ENCODE data around the gene FLT3LG. TPM values are rescaled to one million over a fixed set of nuclear protein-coding genes. Genes with fewer than 3 reads are reported as not detected.

The FLT3LG gene
- total RNA-seq, 1 donor from 2014 or later, result 1.9 TPM

DNA sequence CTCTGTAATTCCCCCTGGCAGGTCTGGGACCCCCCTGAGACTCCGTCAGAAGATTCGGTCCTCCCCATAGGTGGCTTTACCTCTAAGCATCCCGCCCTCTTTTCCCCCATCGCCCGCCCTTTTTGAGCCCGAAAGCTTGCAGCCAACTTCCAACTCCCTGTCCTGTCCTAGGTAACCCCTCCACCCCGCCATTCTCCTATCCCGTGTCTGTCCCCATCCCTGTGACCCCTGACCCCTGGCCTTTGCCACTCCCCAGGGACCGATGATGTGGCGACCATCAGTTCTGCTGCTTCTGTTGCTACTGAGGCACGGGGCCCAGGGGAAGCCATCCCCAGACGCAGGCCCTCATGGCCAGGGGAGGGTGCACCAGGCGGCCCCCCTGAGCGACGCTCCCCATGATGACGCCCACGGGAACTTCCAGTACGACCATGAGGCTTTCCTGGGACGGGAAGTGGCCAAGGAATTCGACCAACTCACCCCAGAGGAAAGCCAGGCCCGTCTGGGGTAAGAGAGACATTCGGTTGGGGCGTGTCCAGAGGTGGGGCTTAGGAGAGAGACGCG, 54.3 kb downstream of the FLT3LG start:
- Mint-ChIP-seq H3K4me3 (ENCODE audit: unreplicated experiment) (peak overlapping the region; percentile 93), H3K4me1 (ENCODE audit: low read depth) (peaks cover 49% of the 10 kb centered on the region), H3K36me3 (ENCODE audit: low read depth) (peaks cover 33% of the 10 kb centered on the region), H3K27me3 (ENCODE audit: low read depth) (no peaks in the 10 kb centered on the region), H3K9me3 (ENCODE audit: low read depth) (peaks cover 2% of the 10 kb centered on the region), H3K27ac (ENCODE audit: unreplicated experiment) (peak overlapping the region; percentile 100)
- TF ChIP-seq, protein P1, sequence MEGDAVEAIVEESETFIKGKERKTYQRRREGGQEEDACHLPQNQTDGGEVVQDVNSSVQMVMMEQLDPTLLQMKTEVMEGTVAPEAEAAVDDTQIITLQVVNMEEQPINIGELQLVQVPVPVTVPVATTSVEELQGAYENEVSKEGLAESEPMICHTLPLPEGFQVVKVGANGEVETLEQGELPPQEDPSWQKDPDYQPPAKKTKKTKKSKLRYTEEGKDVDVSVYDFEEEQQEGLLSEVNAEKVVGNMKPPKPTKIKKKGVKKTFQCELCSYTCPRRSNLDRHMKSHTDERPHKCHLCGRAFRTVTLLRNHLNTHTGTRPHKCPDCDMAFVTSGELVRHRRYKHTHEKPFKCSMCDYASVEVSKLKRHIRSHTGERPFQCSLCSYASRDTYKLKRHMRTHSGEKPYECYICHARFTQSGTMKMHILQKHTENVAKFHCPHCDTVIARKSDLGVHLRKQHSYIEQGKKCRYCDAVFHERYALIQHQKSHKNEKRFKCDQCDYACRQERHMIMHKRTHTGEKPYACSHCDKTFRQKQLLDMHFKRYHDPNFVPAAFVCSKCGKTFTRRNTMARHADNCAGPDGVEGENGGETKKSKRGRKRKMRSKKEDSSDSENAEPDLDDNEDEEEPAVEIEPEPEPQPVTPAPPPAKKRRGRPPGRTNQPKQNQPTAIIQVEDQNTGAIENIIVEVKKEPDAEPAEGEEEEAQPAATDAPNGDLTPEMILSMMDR (IDR thresholded peaks at IDR 0.05), result no peak
- DNase-seq (ENCODE audit: low spot score), result no peak

DNA sequence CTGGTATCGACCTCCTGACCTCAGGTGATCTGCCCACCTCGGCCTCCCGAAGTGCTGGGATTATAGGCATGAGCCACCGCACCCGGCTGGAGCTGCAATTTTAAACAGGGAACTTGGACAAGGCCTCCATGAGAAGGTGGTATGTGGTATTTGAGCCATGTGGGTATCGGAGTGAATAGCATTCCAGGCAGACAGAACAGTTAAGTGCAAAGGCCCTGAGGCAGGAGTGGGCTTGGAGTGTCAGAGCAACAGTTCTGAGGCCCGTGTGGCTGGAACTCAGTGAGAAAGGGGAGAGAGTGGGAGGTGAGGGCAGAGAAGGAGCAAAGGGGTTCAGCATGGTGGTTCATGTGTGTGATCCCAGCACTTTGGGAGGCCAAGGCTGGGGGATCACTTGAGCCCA, 56.7 kb downstream of the FLT3LG start:
- H3K36me3 Mint-ChIP-seq (ENCODE audit: low read depth), result peaks cover 33% of the 10 kb centered on the region
- no peak overlapping the region for H3K4me3 Mint-ChIP-seq (ENCODE audit: unreplicated experiment)
- peaks cover 62% of the 10 kb centered on the region for H3K4me1 Mint-ChIP-seq (ENCODE audit: low read depth)
- peaks cover 2% of the 10 kb centered on the region for H3K9me3 Mint-ChIP-seq (ENCODE audit: low read depth)
- no peak for DNase-seq (ENCODE audit: low spot score)
- no peaks in the 10 kb centered on the region for H3K27me3 Mint-ChIP-seq (ENCODE audit: low read depth)
- TF ChIP-seq, protein P1 (IDR thresholded peaks at IDR 0.05), result no peak
- no peak overlapping the region for H3K27ac Mint-ChIP-seq (ENCODE audit: unreplicated experiment)

DNA sequence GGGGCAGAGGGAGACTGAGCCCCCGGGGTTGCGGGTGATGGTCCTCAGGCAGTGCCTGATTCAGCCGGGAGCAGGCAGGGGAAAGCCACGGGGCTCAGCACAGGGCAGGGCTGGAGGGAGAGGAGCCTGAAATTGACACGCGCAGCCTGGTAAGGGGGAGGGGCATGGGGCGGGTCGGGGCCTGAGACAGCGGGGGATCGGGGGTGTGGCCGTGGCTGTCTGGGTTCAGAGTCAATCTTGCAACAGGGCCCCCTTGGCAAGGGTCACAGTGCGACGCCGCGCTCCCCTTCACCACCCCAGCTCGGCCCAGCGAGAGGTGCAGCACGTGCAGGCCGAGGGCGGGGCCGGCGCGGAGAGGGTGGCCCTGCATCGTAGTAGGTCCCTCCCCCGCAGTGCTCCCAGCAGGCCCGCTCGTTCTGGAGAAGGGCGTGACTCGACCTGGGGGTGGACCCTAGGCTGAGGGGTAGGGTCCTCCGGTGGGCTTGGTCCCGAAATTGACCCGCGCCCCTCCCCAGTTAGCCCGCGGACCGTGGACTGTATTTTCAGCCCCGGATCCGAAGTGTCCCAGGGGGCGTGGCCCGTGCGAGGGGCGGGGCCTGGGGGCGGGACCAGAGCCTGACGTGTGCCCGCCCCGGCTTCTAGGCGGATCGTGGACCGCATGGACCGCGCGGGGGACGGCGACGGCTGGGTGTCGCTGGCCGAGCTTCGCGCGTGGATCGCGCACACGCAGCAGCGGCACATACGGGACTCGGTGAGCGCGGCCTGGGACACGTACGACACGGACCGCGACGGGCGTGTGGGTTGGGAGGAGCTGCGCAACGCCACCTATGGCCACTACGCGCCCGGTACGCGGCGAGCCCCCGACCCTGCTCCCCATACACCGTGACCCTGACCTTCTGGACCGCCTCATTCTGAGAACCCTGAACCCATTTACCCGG, 59.8 kb downstream of the FLT3LG start:
- no peaks in the 10 kb centered on the region for H3K27me3 Mint-ChIP-seq (ENCODE audit: low read depth)
- peak; percentile 93 for DNase-seq (ENCODE audit: low spot score)
- peak overlapping the region; percentile 68 for H3K4me3 Mint-ChIP-seq (ENCODE audit: unreplicated experiment)
- peak overlapping the region; percentile 71 for H3K27ac Mint-ChIP-seq (ENCODE audit: unreplicated experiment)
- no peaks in the 10 kb centered on the region for H3K9me3 Mint-ChIP-seq (ENCODE audit: low read depth)
- peaks cover 29% of the 10 kb centered on the region for H3K36me3 Mint-ChIP-seq (ENCODE audit: low read depth)
- TF ChIP-seq, protein P1 (IDR thresholded peaks at IDR 0.05), result peak; percentile 54
- H3K4me1 Mint-ChIP-seq (ENCODE audit: low read depth), result peaks cover 48% of the 10 kb centered on the region

DNA sequence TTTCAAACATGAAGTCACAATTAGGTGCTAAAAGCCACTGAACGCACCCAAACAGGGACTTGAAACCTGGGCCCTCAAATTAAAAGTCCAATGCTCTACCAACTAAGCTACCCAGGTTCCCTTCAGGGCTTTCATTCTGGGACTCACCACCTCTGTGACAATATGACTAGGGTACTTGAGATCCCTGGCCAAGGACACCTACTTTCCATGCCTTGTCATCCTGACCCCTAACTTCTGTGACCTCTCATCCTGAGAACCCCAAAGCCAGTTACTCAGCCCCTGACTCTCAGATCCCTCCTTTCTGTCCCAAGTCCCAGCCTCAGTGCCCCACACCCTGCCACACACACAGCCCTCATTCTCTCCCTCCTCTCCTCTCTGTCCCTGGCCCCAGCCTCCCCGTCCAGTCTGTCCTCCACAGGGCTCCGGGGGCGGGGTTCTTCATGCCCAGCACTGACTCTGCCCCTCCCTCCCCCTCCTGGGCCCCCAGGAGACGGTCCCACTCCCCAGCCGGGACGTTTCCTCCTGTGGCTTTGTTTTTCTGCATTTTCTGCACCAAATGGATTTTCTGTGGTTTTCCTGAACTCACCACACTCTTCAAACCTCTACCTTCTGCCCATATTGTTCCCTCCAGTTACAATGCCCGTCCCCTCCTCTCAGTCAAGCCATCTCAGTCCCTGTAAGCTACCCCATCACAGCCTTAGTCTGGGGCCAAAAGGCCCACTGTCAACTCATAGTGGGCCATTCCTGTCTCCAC, 60.8 kb downstream of the FLT3LG start:
- Mint-ChIP-seq H3K9me3 (ENCODE audit: low read depth) (no peaks in the 10 kb centered on the region), H3K36me3 (ENCODE audit: low read depth) (peaks cover 31% of the 10 kb centered on the region), H3K27ac (ENCODE audit: unreplicated experiment) (peak overlapping the region; percentile 42), H3K4me3 (ENCODE audit: unreplicated experiment) (peak overlapping the region; percentile 47), H3K4me1 (ENCODE audit: low read depth) (peaks cover 40% of the 10 kb centered on the region), H3K27me3 (ENCODE audit: low read depth) (no peaks in the 10 kb centered on the region)
- TF ChIP-seq, protein P1 (IDR thresholded peaks at IDR 0.05), result no peak
- DNase-seq (ENCODE audit: low spot score), result no peak

Small RNAs within 50 kb of the gene (microRNA-seq; reads per million reads assigned to microRNA genes)
- not detected for gene MIR150 (ENCODE audit: borderline number of aligned reads)

Other genes starting within 250 kb of the FLT3LG start
- gene SLC6A16, start 149.0 kb upstream of the FLT3LG start, total RNA-seq, result 3.5 to 5.2 TPM (median 3.5 TPM) in 3 replicates
- gene CD37, start 138.8 kb upstream of the FLT3LG start, total RNA-seq, result not detected in 3 replicates
- 49.6 to 63.8 TPM (median 62.6 TPM) in 3 replicates for gene TEAD2, start 111.8 kb upstream of the FLT3LG start, total RNA-seq
- 1.5 to 2.4 TPM (median 2.1 TPM) in 3 replicates for gene DKKL1, start 110.3 kb upstream of the FLT3LG start, total RNA-seq
- not detected in 3 replicates for gene KASH5, start 86.0 kb upstream of the FLT3LG start, total RNA-seq
- not detected in 3 replicates for gene PTH2, start 50.8 kb upstream of the FLT3LG start, total RNA-seq
- gene GFY, start 48.8 kb upstream of the FLT3LG start, total RNA-seq, result not detected in 3 replicates
- 0.17 to 0.47 TPM (median 0.33 TPM) in 3 replicates for gene SLC17A7, start 32.7 kb upstream of the FLT3LG start, total RNA-seq
- 52.1 to 60.2 TPM (median 54.6 TPM) in 3 replicates for gene PIH1D1, start 22.4 kb upstream of the FLT3LG start, total RNA-seq
- gene ALDH16A1, start 21.0 kb upstream of the FLT3LG start, total RNA-seq, result 23.2 to 34.9 TPM (median 24.5 TPM) in 3 replicates
- gene RPL13A, start 13.4 kb downstream of the FLT3LG start, total RNA-seq, result 1,566 to 1,771 TPM (median 1,602 TPM) in 3 replicates
- gene RPS11, start 22.2 kb downstream of the FLT3LG start, total RNA-seq, result 1,193 to 1,478 TPM (median 1,199 TPM) in 3 replicates
- gene FCGRT, start 38.4 kb downstream of the FLT3LG start, total RNA-seq, result 103 to 112 TPM (median 103 TPM) in 3 replicates
- 233 to 326 TPM (median 298 TPM) in 3 replicates for gene RCN3, start 53.8 kb downstream of the FLT3LG start, total RNA-seq
- 41.0 to 47.0 TPM (median 46.5 TPM) in 3 replicates for gene NOSIP, start 106.3 kb downstream of the FLT3LG start, total RNA-seq
- 0.17 to 0.56 TPM (median 0.39 TPM) in 3 replicates for gene PRRG2, start 107.1 kb downstream of the FLT3LG start, total RNA-seq
- 23.8 to 33.9 TPM (median 28.1 TPM) in 3 replicates for gene PRR12, start 117.0 kb downstream of the FLT3LG start, total RNA-seq
- 61.7 to 113 TPM (median 104 TPM) in 3 replicates for gene RRAS, start 165.9 kb downstream of the FLT3LG start, total RNA-seq
- 76.3 to 79.0 TPM (median 77.3 TPM) in 3 replicates for gene SCAF1, start 168.0 kb downstream of the FLT3LG start, total RNA-seq
- 45.8 to 75.3 TPM (median 53.0 TPM) in 3 replicates for gene IRF3, start 191.6 kb downstream of the FLT3LG start, total RNA-seq
- 18.3 to 26.6 TPM (median 21.4 TPM) in 3 replicates for gene BCL2L12, start 191.7 kb downstream of the FLT3LG start, total RNA-seq
- 97.7 to 105 TPM (median 98.0 TPM) in 3 replicates for gene PRMT1, start 203.1 kb downstream of the FLT3LG start, total RNA-seq
- 0.49 to 1.4 TPM (median 0.52 TPM) in 3 replicates for gene ADM5, start 215.4 kb downstream of the FLT3LG start, total RNA-seq
- 26.3 to 30.7 TPM (median 27.3 TPM) in 3 replicates for gene CPT1C, start 216.9 kb downstream of the FLT3LG start, total RNA-seq